ENCODE results near the gene ADRA2C.
"Not testable (repeated sequence)": the region's sequence is repeated elsewhere in the genome, so short reads cannot be mapped to it uniquely, and the experiment has no call there.

ADRA2C gene

DNA sequence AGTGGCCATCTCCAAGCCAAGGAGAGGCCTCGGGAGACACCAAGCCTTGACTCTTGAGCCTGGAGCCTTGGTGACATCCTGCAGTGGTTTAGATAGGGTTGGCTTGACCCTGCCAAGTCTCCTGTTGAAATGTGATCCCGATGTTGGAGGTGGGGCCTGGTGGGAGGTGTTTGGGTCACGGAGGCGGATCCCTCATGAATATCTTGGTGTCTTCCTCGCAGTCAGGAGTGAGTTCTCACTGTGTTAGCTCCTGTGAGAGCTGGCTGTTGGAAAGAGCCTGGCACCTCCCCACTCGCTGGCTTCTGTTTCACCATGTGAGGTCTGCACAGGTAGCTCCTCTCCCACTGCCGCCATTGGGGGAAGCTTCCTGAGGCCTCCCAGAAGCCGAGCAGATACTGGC is 38.8 kb downstream of the ADRA2C start:
- no peak for DNase-seq (ENCODE audit: low read depth, low spot score)
- H3K4me3 ChIP-seq (ENCODE audit: low read length): no peak overlapping the region

DNA sequence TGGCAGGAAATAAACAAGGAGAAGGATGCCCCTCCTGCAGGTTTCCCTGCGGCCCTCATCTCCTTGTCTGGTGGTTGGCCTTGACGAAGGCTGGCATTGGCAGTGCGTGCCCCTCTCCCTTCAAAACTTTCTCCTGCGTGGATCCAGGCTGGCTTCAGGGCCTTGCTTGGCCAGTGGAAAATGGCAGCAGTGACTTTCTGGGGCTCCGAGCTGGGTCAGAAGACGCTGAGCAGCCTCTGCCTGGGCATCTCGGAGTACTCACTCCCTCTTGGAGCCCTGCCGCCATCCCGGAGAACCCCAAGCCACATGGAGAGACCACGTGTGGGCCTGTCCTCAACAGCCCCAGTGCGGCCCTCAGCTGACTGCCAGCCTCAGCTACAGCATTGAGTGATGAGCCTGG is 39.5 kb downstream of the ADRA2C start:
- no peak for DNase-seq (ENCODE audit: low read depth, low spot score)
- no peak overlapping the region for H3K4me3 ChIP-seq (ENCODE audit: low read length)

DNA sequence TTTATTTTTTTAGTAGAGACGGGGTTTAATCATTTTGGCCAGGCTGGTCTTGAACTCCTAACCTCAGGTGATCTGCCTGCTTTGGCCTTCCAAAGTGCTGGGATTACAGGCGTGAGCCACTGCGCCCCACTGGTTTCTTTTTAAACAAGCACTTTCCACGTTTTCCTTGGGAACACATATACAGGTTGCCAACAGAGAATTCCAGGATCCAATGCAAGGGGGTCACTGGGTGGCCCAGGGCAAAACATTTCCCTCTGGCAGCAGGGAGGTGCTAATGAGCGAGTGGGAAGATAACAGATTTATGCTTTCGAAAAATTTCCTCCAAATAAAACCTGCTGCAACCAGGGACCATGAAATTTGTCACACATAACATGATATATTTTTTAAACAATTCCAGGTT is 41.1 kb downstream of the ADRA2C start:
- no peak for DNase-seq (ENCODE audit: low read depth, low spot score)
- H3K4me3 ChIP-seq (ENCODE audit: low read length): no peak overlapping the region

DNA sequence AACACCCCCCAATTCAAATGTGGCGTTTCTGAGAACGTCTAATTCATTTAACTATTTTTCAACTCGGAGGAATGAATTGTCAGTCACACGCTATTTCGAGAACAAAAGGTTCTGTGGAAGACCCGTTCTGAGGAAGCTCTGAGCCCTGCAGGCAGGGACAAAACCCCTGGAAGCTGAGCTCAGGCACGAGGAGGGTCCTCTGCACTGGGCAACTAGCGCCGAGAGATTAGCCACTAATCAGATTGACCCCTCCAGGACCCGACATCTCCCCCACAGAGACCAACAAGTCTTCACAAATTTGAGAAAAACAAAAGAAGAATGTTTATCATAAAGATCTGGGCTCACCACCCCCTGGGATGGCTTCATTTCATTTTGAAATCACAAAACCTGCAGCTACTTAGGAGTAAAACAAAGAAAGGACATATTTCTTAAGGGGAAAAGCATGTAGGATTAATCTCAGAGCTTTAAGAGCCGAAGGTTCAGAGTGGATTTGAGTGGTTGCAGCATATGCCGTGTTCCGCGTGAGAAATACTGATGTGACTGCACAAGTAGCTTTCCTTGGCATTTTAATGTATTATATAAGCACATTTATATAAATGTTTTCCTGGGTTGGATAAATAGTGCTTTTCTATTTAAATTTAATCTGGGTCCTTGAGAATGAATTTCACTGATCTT is 41.8 kb downstream of the ADRA2C start:
- DNase-seq (ENCODE audit: low read depth, low spot score): no peak
- H3K4me3 ChIP-seq (ENCODE audit: low read length): no peak overlapping the region

DNA sequence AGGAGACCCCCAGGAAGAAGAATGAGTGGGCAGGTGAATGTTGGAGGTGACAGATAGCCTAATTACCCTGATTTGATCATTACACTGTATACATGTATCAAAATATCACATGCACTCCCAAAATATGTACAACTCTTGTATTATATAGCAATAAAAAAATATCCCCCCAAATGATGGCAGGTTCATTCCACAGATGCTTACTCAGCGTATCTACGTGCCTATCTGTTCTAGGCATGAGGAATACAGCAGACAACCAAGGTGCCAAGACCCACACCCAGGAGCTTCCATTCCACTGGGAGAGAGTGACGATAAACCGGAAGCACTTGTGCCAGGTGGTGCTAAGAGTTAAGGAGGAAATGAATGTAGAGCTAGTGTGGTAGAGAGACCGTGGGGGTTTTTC is 42.4 kb downstream of the ADRA2C start:
- DNase-seq (ENCODE audit: low read depth, low spot score): no peak
- no peak overlapping the region for H3K4me3 ChIP-seq (ENCODE audit: low read length)

DNA sequence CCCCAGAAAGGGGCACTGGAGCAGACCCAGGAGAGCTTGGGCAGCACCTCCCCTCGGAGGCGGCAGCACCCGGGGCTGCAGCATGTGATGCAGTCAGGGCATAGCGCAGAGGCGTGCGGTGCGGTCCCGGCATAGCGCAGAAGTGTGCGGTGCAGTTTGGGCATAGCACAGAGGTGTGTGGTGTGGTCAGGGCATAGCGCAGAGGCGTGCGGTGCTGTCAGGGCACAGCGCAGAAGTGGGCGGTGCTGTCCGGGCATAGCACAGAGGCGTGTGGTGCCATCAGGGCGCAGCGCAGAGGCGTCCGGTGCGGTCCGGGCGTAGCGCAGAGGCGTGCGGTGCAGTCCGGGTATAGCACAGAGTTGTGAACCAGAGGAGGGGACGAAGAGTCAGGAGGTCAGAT is 42.8 kb downstream of the ADRA2C start:
- no peak for DNase-seq (ENCODE audit: low read depth, low spot score)

DNA sequence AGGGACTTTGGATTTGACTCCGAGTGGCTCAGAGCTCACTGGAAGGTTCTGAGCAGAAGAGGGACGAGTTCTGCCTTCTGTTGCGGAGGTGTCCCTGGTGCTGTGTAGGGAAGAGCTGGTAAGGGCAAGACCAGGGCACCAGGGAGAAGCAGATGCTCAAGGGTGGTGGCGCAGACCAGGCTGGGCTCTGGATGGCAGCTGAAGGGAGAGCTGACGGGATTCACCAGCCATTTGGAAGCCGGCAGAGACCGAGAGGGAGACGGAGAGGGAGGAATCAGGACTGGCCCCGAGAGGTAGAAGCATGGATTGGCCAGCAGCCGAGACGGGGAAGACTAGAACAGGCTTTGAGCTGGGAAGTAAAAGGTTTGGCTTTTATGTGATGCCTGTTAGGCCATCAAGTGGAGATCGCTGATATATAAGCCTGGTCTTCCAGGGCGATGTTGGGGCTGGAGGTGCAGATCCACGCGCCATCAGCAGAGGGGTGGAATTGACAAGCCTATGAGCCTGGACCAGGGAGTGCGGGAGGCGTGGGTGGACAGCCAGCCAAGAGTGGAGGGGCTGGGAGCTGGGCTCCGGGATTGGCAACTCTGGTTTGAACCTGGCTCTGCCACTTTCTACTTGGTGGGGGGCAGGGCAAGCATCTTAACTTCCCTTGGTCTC is 43.4 kb downstream of the ADRA2C start:
- no peak overlapping the region for H3K4me3 ChIP-seq (ENCODE audit: low read length)
- no peak for DNase-seq (ENCODE audit: low read depth, low spot score)

More for the DNA sequence above, 42.8 kb downstream of the ADRA2C start:
- no peak overlapping the region for H3K4me3 ChIP-seq (ENCODE audit: low read length)

DNA sequence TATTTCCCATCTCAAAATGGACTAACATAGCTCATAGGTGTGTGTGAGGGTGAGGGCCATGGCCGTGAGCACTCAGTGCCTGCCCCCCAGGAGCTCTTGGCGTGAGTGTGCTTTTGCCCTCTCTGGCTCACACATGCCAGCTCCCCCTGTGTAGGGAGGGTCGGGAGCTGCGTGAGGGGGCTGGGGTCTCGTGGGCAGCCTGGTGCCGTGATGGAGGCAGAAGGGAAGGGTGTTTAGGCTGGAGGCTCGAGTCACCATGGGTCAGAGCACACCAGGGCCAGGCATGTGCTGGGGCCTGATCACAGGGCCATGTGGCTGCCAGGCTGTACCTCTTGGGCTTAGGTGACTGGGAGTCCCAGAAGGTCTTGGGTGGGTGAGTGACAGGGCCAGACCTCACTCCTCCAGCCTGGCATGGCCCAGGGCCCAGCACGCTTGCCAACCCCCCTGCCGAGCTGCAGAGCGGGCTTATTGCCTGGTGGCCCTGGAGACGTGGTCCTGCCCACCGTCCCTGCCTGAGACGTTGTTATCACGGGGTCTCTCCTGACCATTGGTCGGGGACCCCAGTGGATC is 44.0 kb downstream of the ADRA2C start:
- no peak overlapping the region for H3K4me3 ChIP-seq (ENCODE audit: low read length)

DNA sequence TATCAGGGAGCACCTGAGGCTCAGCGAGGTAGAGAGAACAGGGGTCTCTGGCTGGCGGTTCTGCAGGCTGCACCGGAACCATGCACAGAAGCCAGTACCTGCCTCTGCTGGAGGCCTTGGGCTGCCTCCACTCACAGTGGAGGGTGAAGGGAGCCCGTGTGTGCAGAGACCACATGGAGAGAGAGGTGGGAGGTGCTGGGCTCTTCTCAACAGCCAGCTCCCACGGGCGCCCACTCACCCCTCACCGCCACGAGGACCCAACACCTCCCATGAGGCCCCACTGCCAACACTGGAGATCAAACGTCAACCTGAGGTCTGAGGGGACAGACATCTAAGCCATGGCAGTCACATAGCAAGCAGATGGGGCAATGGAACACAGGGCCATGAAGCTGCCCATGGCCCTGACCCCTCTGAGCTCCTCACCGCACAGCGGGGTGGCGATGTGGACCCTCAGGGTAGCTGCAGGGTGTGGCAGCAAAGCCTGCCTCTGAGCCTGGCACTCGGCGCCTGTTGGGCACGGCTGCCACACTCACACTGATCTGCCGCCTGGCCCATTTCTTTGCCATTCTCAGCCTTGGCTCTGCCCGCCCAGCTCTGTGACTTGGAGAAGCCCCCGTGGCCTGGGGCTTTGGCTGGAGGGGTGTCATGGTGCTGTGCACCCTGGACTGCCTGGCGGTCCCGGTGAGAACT is 44.8 kb downstream of the ADRA2C start:
- no peak for DNase-seq (ENCODE audit: low read depth, low spot score)
- no peak overlapping the region for H3K4me3 ChIP-seq (ENCODE audit: low read length)

More for the DNA sequence above, 44.0 kb downstream of the ADRA2C start:
- DNase-seq (ENCODE audit: low read depth, low spot score): no peak

DNA sequence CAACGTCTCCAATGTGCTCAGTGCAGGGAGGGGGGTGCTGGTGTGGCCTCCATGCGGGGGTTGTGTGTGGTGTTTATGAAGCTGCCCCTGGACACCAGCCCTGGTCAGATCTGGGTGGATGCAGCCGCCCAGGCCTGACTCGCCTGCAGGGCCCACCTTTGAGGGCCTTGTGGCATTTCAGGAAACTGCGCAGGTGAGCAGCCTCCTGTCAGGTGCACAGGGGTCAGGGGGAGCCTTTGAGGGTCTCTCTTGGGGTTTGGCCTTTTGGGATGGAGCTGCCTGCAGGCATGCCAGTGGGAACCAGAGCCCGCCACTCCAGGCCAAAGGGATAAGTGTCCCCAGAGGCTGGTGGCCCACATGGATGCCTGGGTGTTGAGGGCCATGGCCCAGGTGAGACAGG is 45.4 kb downstream of the ADRA2C start:
- H3K4me3 ChIP-seq (ENCODE audit: low read length): no peak overlapping the region
- no peak for DNase-seq (ENCODE audit: low read depth, low spot score)

DNA sequence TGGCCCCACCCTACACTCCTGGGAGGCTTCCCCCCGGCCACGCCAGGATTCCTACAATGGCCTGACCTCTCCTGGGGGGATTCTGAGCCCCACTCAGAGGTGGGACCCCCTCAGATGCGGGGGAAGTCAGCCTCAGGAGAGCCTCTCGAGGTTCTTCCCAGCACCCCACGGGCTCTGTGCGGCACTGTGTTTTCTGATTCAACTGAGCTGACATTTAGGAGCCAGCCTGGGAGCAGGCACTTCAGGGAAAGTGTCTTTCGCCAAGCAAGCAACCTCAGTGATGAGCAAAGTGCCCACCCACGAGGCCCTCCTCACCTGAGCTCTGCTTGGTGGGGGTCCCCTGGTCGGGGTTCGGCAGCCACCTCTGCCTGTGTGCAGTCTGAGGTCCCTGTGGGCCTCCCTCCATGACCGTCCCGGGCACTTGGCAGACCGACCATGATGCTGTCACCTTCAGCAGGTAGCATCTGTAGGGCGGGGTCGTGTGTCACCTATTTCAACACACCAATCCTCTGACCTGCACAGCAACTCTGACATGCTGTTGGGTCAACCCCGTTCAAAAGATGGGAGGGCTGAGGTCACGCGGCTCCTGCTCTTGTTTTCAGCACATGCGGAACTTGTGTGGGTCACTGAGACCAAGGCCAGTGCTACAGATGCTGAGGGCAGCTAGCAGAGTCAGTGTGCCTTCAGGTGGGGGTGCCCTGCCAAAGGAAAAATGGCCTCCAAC is 46.2 kb downstream of the ADRA2C start:
- no peak for DNase-seq (ENCODE audit: low read depth, low spot score)
- H3K4me3 ChIP-seq (ENCODE audit: low read length): no peak overlapping the region

DNA sequence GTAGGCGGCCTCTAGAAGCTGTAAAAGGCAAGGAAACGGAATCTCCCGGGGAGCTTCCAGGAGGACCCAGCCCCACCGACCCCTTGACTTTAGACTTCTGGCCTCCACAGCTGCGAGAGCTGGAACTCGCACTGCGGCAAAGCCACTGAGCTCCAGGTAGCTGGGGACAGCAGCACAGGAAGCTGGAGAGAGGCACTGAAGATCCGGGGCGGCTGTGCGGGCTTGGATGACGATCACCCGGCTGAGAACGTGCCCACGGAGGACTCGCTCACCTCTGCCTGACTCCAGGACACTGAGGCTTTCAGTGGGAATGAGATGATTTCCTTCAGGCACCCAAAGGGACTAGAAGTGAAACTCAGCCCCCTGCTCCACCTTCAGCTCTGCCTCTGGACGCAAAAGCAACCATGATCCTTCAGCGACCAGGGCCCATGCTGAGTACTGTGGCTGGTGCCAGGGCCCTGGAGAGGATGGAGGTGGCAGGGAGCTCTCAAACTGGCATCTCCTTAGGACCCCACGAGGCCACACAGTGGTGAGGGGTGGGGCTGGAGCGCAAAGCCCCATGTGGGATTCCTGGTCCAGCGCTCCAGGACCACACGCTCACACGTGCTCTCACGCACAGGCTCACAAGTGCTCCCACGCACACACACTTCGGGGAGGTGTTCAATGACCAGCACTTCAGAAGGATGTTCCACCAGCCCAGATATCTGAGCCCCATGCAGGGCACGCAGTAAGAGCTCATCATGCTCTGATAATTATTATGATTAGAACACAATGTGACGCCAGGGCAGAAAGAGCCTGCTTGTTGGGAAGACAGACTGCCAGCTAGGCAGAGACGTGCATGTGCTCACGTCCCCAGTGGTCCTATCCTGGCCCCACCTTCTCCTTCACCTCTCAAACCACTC is 47.2 kb downstream of the ADRA2C start:
- H3K4me3 ChIP-seq (ENCODE audit: low read length): no peak overlapping the region
- DNase-seq (ENCODE audit: low read depth, low spot score): no peak

DNA sequence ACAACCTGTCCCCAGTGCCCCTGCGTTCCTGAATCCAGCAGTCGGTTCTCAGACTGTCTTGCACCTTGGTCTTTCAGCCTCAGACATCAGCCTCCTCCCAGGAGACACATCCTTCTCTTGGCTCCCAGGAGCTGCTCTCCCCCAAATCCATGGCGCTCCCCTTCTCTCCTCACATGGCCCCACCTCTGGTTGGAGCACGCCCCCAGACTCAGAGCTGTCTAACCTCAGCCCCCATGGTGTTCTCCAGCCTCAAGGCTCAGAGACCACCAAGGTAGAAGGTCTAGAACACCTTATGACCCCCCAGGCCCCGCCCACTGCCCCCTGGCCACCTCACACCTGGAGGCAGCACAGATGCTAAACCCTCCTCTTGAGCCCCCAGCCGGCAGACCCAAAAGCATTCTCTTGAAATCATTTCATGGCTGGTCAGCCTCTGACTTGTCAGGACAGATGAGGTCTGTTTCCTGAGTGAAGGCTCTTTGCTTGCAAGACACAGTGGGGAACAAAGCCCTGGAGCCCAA is 47.9 kb downstream of the ADRA2C start:
- no peak overlapping the region for H3K4me3 ChIP-seq (ENCODE audit: low read length)
- DNase-seq (ENCODE audit: low read depth, low spot score): no peak

DNA sequence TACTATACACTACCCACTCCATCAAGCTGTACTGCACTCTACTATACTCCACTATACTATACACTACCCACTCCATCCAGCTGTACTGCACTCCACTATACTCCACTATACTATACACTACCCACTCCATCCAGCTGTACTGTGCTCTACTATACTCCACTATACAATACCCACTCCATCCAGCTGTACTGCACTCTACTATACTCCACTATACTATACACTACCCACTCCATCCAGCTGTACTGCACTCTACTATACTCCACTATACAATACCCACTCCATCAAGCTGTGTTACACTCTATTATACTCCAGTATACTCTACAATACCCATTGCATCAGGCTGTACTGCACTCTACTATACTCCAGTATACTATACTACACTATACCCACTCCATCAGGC is 48.7 kb downstream of the ADRA2C start:
- DNase-seq (ENCODE audit: low read depth, low spot score): not testable (repeated sequence)

DNA sequence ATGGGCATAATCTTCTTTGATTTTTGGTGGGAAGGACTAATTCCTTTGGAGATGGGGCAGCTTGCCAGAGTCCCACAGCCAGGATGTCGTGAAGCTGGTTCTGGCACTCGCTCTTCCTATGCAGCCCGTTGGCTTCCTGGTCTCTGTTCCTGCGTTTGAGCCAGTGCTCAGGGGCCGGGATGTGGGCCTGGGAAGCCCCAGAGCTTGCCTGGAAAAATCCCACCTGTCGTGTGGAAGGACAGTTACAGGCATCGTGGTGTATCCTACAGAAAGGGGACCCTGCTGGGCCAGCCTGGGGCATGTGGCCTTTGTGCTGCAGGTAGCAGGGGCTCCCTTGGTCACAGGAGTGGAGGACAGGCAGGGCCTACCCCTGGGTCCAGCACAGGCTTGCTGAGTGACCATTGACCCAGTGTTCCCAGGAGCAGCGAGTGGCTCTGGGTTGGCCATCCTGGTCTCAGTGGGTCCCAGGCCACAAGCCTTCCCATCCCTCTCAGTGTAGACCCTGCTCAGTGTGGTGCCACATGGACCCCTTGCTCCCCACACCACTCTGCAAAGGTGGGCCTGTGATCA is 50.2 kb downstream of the ADRA2C start:
- no peak for DNase-seq (ENCODE audit: low read depth, low spot score)

More for the DNA sequence above, 48.7 kb downstream of the ADRA2C start:
- H3K4me3 ChIP-seq (ENCODE audit: low read length): not testable (repeated sequence)

DNA sequence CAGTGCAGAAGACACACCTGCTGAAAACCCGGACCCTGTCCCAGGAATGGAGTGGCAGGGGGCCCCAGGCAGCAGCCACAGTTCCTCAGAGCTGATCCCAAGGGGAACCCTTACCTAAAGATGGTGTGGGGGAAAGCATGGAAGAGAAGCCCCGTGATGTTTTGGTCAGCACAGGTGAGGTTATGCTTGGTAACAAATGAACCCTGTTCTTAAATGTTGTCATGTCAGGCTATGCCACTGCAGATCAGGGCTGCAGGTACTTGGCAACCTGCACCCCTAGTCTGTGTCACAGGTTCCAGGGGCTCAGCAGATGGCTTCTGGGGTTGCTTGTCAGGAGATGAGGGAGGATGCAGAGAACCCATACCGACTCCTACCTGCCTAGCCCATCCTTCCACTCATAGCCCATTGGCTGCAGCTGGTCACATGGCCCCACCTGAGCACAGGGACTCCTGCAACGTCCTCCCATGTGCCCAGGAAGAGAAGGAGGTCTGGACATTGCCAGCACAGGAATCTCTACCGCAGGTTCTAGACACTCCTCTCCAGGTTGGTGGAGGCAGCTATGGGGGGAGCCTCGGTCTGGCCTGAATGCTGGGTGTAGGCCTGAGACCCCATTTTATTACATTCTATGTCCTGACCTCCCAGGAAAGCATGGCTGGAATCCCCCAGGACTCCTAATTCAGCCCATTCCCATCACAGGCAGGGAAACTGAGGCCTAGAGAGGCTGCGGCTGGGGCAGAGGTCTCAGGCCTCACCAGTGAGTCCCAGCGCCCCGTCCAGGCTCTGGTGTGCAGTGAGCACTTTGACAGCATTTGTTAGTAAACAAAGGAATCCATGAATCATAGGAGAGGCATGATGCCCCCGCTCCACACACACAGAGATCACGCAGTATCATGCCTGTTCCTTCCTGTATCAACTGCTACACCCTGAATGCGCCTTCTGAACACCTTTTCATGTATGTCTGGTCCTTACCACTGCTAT is 51.1 kb downstream of the ADRA2C start:
- no peak for DNase-seq (ENCODE audit: low read depth, low spot score)
- no peak overlapping the region for H3K4me3 ChIP-seq (ENCODE audit: low read length)

More for the DNA sequence above, 50.2 kb downstream of the ADRA2C start:
- no peak overlapping the region for H3K4me3 ChIP-seq (ENCODE audit: low read length)

Data from Jurkat, Clone E6-1 (cell line).